ENCODE results near the gene EFCAB12. TPM values are rescaled to one million over a fixed set of nuclear protein-coding genes. Genes with fewer than 3 reads are reported as not detected.
"Not testable (repeated sequence)": the region's sequence is repeated elsewhere in the genome, so short reads cannot be mapped to it uniquely, and the experiment has no call there.

The EFCAB12 gene
- total RNA-seq, 3 donors from 2014 or later (not counting 1 experiment from before 2014, with no cell fraction given): 0.94 to 3.3 (median 1.4) TPM

GRCh38 chr3:129399145-129399894, 29.1 kb downstream of the EFCAB12 start:
- peaks cover 7% of the 10 kb centered on the region for H3K36me3 ChIP-seq (ENCODE audit: control insufficient read depth, insufficient read depth, low read length)
- intact Hi-C loops (cut with micrococcal nuclease): loop anchor here (1.0 to 5.0 kb wide), 2 partner anchors 41 to 538 kb away; partner anchors contain the start of gene IFT122
- H3K27ac ChIP-seq (ENCODE audit: low read length): peak overlapping the region; percentile 81

GRCh38 chr3:129398803-129399144, 29.7 kb downstream of the EFCAB12 start:
- no peaks in the 10 kb centered on the region for H3K9me3 Mint-ChIP-seq
- peak overlapping the region; percentile 97 for H3K4me3 Mint-ChIP-seq
- Histone ChIP-seq H3K36me3 (ENCODE audit: control insufficient read depth, insufficient read depth, low read length) (peaks cover 7% of the 10 kb centered on the region), H3K4me3 (ENCODE audit: low read length) (peak overlapping the region; percentile 96), H3K27me3 (ENCODE audit: control insufficient read depth, insufficient read depth, low read length) (no peaks in the 10 kb centered on the region), H3K9me3 (ENCODE audit: control insufficient read depth, insufficient read depth, low read length) (no peaks in the 10 kb centered on the region), H3K27ac (ENCODE audit: low read length) (peak overlapping the region; percentile 81), H3K4me1 (ENCODE audit: control insufficient read depth, insufficient read depth, low read length) (peaks cover 18% of the 10 kb centered on the region)
- intact Hi-C loops (cut with micrococcal nuclease): loop anchor here (1.0 to 5.0 kb wide), 2 partner anchors 42 to 539 kb away; partner anchors contain the start of gene IFT122
- WGBS (ENCODE audit: insufficient coverage): 2% methylated on average over 18 of the region's 18 CpGs
- no peaks in the 10 kb centered on the region for H3K36me3 Mint-ChIP-seq
- peak overlapping the region; percentile 93 to 98 for H3K27ac Mint-ChIP-seq
- no peak for TF ChIP-seq CTCF (IDR thresholded peaks at IDR 0.05)
- peaks cover 25 to 50% of the 10 kb centered on the region in 2 donors for H3K4me1 Mint-ChIP-seq
- H3K27me3 Mint-ChIP-seq (ENCODE audit: low read depth in 2 of 2): no peaks in the 10 kb centered on the region
- DNase-seq (peak; percentile 17 to 44), ATAC-seq (peak; percentile 19 to 32 (median 24))

More at GRCh38 chr3:129399145-129399894, 29.1 kb downstream of the EFCAB12 start:
- H3K4me3 Mint-ChIP-seq: peak overlapping the region; percentile 97
- WGBS (ENCODE audit: insufficient coverage): under 1% methylated on average over 21 of the region's 25 CpGs
- peak; percentile 91 for TF ChIP-seq CTCF (IDR thresholded peaks at IDR 0.05)
- peak overlapping the region; percentile 93 to 98 for H3K27ac Mint-ChIP-seq
- no peaks in the 10 kb centered on the region for H3K9me3 Mint-ChIP-seq
- Histone ChIP-seq H3K27me3 (ENCODE audit: control insufficient read depth, insufficient read depth, low read length) (no peaks in the 10 kb centered on the region), H3K9me3 (ENCODE audit: control insufficient read depth, insufficient read depth, low read length) (no peaks in the 10 kb centered on the region), H3K4me3 (ENCODE audit: low read length) (peak overlapping the region; percentile 96), H3K4me1 (ENCODE audit: control insufficient read depth, insufficient read depth, low read length) (peaks cover 18% of the 10 kb centered on the region)
- DNase-seq (peak; percentile 53 to 95), ATAC-seq (peak; percentile 89 to 91 (median 89))
- H3K27me3 Mint-ChIP-seq (ENCODE audit: low read depth in 2 of 2): no peaks in the 10 kb centered on the region
- no peaks in the 10 kb centered on the region for H3K36me3 Mint-ChIP-seq
- H3K4me1 Mint-ChIP-seq: peaks cover 25 to 50% of the 10 kb centered on the region in 2 donors

GRCh38 chr3:129393760-129394564, 34.5 kb downstream of the EFCAB12 start:
- peak overlapping the region in 1 of 2 donors; percentile 14 for H3K27ac Mint-ChIP-seq
- ATAC-seq; H3K27me3 Mint-ChIP-seq (ENCODE audit: low read depth in 2 of 2); H3K4me3 Mint-ChIP-seq; H3K27me3 ChIP-seq (ENCODE audit: control insufficient read depth, insufficient read depth, low read length); H3K4me3 ChIP-seq (ENCODE audit: low read length); H3K36me3 Mint-ChIP-seq; H3K9me3 Mint-ChIP-seq; H3K9me3 ChIP-seq (ENCODE audit: control insufficient read depth, insufficient read depth, low read length); intact Hi-C loops (cut with micrococcal nuclease); DNase-seq; H3K27ac ChIP-seq (ENCODE audit: low read length): not testable (repeated sequence)
- Histone ChIP-seq H3K4me1 (ENCODE audit: control insufficient read depth, insufficient read depth, low read length) (peaks cover 12% of the 10 kb centered on the region), H3K36me3 (ENCODE audit: control insufficient read depth, insufficient read depth, low read length) (peaks cover 30% of the 10 kb centered on the region)
- H3K4me1 Mint-ChIP-seq: peaks cover 24 to 46% of the 10 kb centered on the region in 2 donors
- WGBS (ENCODE audit: insufficient coverage): 97% methylated on average over 3 of the region's 17 CpGs

- H3K4me1 ChIP-seq (ENCODE audit: control insufficient read depth, insufficient read depth, low read length): peaks cover 6% of the 10 kb centered on the region
- Mint-ChIP-seq H3K4me3 (no peak overlapping the region), H3K36me3 (peaks cover 3% of the 10 kb centered on the region), H3K4me1 (peaks cover 17 to 39% of the 10 kb centered on the region in 2 donors), H3K27me3 (ENCODE audit: low read depth in 2 of 2) (no peaks in the 10 kb centered on the region), H3K9me3 (no peaks in the 10 kb centered on the region), H3K27ac (no peak overlapping the region)
- no peaks in the 10 kb centered on the region for H3K27me3 ChIP-seq (ENCODE audit: control insufficient read depth, insufficient read depth, low read length)
- no peak for ATAC-seq
- H3K9me3 ChIP-seq (ENCODE audit: control insufficient read depth, insufficient read depth, low read length): no peaks in the 10 kb centered on the region
- DNase-seq: no peak
- 88% methylated on average over 6 of the region's 6 CpGs for WGBS (ENCODE audit: insufficient coverage)
- intact Hi-C loops (cut with micrococcal nuclease): no loop called here
- no peak overlapping the region for H3K4me3 ChIP-seq (ENCODE audit: low read length)
- TF ChIP-seq CTCF (IDR thresholded peaks at IDR 0.05): no peak
- H3K36me3 ChIP-seq (ENCODE audit: control insufficient read depth, insufficient read depth, low read length): peaks cover 30% of the 10 kb centered on the region
- no peak overlapping the region for H3K27ac ChIP-seq (ENCODE audit: low read length)
Observed at GRCh38 chr3:129393271-129393670, 35.2 kb downstream of the EFCAB12 start.

GRCh38 chr3:129392106-129392887, 36.1 kb downstream of the EFCAB12 start:
- H3K36me3 ChIP-seq (ENCODE audit: control insufficient read depth, insufficient read depth, low read length): peaks cover 38% of the 10 kb centered on the region
- H3K4me3 Mint-ChIP-seq; H3K4me1 ChIP-seq (ENCODE audit: control insufficient read depth, insufficient read depth, low read length); ATAC-seq; H3K9me3 Mint-ChIP-seq; H3K27me3 Mint-ChIP-seq (ENCODE audit: low read depth in 2 of 2); H3K27ac ChIP-seq (ENCODE audit: low read length); H3K27me3 ChIP-seq (ENCODE audit: control insufficient read depth, insufficient read depth, low read length); H3K36me3 Mint-ChIP-seq; intact Hi-C loops (cut with micrococcal nuclease); H3K9me3 ChIP-seq (ENCODE audit: control insufficient read depth, insufficient read depth, low read length); DNase-seq; H3K4me3 ChIP-seq (ENCODE audit: low read length); H3K27ac Mint-ChIP-seq: not testable (repeated sequence)
- peaks cover 7 to 29% of the 10 kb centered on the region in 2 donors for H3K4me1 Mint-ChIP-seq
- 100% methylated on average over 4 of the region's 8 CpGs for WGBS (ENCODE audit: insufficient coverage)

All from natural killer cell (primary cell).